RWPE1 (cell line): Measurements from ENCODE around the gene ICAM2.

ENCODE experiments used
- CTCF ChIA-PET: fragments of 350-600 bp; sonication (Branson Sonifier 250); formaldehyde crosslinking; extraction: SDS; loops from one replicate; lab custom pipeline; 2021; lab: Yijun Ruan, JAX
- POLR2A ChIA-PET: fragments of 400-600 bp; formaldehyde crosslinking; extraction: SDS; loops from one replicate; lab custom pipeline; 2020; ENCODE audit warnings: antibody characterized with exemption; ENCODE audit not compliant: low non-redundant PET; lab: Yijun Ruan, JAX
- DNase-seq: peaks from one replicate; pipeline ENCODE4 v3.0.0; 2012; ENCODE audit warnings: low spot score
- H3K27ac ChIP-seq: fragments of 450-650 bp; 2 replicates; pipeline ENCODE4 v1.5.1; 2017
- TF ChIP-seq, protein P1 (sequence below): fragments of 450-650 bp; conservative IDR thresholded peaks from 2 replicates; pipeline ENCODE4 v1.5.1; 2017; ENCODE audit warnings: low read depth, mild to moderate bottlenecking

ICAM2 gene

GRCh38 chr17:63955791-63956190, 64.6 kb downstream of the ICAM2 start:
- ChIA-PET CTCF (interaction anchor here (0.6 to 2.2 kb wide), 3 partner anchors 9 to 36 kb away, joined by 3 to 9 read pairs (median 8); partner anchors contain the start of gene GH1), POLR2A (no interaction called here)
- no peak for DNase-seq
- H3K27ac ChIP-seq = no peak overlapping the region
- TF ChIP-seq, protein P1, sequence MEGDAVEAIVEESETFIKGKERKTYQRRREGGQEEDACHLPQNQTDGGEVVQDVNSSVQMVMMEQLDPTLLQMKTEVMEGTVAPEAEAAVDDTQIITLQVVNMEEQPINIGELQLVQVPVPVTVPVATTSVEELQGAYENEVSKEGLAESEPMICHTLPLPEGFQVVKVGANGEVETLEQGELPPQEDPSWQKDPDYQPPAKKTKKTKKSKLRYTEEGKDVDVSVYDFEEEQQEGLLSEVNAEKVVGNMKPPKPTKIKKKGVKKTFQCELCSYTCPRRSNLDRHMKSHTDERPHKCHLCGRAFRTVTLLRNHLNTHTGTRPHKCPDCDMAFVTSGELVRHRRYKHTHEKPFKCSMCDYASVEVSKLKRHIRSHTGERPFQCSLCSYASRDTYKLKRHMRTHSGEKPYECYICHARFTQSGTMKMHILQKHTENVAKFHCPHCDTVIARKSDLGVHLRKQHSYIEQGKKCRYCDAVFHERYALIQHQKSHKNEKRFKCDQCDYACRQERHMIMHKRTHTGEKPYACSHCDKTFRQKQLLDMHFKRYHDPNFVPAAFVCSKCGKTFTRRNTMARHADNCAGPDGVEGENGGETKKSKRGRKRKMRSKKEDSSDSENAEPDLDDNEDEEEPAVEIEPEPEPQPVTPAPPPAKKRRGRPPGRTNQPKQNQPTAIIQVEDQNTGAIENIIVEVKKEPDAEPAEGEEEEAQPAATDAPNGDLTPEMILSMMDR = no peak

DNA sequence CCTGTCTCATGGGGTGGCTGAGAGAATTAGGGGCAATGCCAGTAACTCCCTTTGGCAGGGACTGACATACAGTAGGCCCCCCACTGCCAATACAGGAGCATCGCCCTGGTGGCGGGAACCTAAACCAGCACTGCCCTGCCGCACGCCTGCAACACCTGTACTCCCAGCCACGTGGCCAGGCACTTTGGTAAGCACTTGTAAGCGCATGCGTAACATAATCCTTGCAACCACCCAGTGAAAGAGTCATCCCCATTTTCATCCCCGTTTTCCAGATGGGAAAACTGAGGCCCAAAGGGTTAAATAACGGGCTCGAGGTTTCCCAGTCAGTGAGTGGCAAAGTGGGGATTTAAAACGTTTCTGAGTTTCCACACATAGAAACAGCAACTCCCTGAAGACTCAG, 65.2 kb downstream of the ICAM2 start:
- POLR2A ChIA-PET = no interaction called here
- TF ChIP-seq, protein P1 = no peak
- no peak for DNase-seq
- H3K27ac ChIP-seq = no peak overlapping the region
- CTCF ChIA-PET = no interaction called here

DNA sequence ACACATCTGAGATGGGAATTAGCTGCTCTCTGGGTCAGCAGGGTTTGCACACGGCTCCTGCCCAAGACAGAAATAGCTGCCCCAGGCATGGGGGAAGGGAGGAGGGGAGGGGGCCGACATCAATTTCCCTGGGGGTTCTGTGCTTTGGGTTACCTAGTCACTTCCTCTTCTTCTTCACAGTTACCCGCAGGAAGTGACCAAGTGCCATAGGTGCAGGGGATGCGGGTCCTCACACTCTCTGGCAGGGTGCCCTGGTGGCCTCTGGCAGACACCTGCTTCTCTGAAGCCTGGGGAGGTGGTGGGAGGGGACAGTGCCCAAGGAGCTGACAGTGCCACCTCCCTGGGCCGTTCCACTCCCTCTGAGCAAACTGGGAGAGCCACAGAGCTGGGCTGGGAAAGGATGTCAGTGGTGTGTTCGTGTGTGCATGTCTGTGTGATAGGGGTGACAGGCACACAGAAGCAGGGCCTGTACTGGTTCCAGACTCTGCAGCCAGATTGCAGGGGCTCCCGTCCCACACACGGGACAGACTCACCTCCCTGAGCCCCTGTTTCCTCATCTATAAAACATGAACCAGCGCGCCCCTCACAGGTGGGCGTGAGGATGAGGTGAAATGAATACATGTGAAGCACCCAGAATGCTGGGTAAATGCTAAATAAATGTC, 65.9 kb downstream of the ICAM2 start:
- no peak for DNase-seq
- ChIA-PET POLR2A (no interaction called here), CTCF (interaction anchor here (0.5 to 1.2 kb wide), 3 partner anchors 52 to 488 kb away, joined by 3 to 9 read pairs (median 3); no protein-coding TSS in a partner anchor)
- H3K27ac ChIP-seq = no peak overlapping the region
- TF ChIP-seq, protein P1 = no peak
